Thoracic aorta endothelial cell (primary cell): Measurements from ENCODE around the gene TMEM167B. TPM values are rescaled to one million over a fixed set of nuclear protein-coding genes. Genes with fewer than 3 reads are reported as not detected.

ENCODE experiments used
- small RNA-seq: library from RNA; depleted of rRNA; stranded (forward); fragments of <200 nt; gene quantifications from one replicate; pipeline ENCODE3, GENCODE V24; 2012
- total RNA-seq: library from RNA; depleted of rRNA; stranded (reverse); fragments of >200 nt; gene quantifications from 2 replicates; pipeline ENCODE4 v1.2.3, GENCODE V29; 2012

TMEM167B gene
- 10.8 and 12.8 TPM in 2 replicates for total RNA-seq

DNA sequence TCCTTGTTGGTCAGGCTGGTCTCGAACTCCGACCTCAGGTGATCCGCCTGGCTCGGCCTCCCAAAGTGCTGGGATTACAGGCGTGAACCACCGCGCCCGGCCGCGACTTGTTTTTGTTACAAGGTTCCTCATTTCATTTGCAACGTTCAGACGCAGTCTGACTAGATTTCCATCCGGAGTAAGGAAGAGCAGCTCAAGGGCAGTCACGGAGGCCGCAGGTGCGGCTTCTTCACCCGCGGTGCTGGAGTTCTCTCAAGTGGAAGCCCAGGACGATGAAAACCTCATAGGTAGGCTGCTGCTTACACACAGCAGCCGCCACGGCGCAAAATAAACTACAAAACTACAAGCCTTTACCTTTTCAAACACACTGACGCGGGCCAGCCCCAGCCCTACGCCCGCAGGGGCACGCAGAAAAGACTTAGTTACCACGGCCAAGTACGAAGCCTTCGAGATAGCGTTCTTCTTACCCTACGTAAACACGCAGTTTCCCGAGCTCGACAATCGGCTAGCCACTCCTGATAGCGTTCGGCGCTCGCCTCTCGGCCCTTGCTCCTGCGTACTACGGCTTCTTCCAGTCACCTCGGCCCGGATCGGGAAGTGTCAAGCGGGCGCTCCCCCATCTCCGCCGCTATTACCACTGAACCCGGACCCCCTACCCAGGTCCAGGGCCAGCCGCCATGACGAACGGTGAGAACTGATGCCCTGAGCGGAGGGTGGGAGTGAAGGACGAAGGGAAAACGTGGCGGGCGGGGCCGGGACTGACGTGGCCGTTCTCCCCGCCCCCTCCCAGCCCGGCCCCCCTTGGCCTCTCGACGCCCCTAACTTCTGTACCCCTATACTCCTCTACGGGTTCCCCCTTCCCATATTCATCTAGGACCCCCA is at the start of gene TMEM167B:
Gene TMEM167B (plus strand): TSS at position 569 of the 882 bp plus-strand sequence. CDS start 109 bp downstream, at position 678.

GRCh38 chr1:109041621-109042468 is 48.7 kb upstream of the TMEM167B start, which contains the start of gene WDR47:
Gene WDR47 (minus strand): TSS chr1:109042102. CDS start chr1:109023512, 18,590 bp downstream.

DNA sequence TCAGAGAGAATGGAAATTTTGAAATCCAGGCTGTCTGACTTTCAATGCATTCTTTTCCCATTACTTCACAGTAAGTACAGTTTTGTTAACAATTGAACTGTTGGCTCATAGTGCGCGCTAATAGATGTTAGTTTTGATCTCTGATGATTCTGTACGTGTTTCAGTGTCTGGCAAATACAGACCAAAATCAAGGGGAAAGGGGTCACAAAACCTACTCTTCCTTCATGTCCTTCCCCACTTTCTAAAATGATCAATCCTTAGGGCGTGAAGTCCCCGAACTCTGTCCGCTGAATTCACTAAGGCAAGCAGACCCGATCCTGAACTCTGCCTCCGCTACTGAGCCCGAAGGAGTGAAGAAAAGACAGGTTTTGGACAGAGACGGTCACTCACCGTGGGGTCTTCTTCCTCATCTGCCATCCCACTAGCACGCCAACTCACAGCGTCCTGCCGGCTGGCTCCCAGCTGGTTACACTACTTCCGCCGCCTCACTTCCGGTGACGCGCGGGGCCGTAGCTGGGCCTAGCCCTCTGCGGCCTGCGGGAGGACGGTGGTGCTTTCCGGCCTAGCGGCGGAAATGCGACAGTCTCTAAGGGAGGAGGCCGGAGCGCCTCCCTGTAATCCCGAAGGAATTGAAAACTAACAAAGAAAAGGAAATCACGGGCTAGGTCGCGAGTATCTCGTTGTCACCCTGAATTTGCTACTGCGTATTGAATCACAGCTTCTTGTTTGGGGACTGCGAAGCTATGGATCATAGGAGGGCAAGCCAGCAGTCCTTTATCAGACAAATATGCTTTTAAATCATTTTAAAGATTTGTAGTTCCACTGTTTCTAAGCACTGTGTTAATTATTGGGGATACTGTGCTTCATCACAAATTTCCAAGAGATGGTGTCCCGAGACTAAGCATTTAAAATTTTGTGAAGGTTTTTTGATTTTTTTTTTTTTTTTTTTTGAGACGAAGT is 14.8 kb upstream of the TMEM167B start, which contains the start of gene TAF13:
Gene TAF13 (minus strand): TSS at position 473 of the 960 bp plus-strand sequence. CDS start 56 bp downstream, at position 417.

GRCh38 chr1:109113590-109114341 is 23.2 kb downstream of the TMEM167B start, which contains the start of gene ELAPOR1:
Gene ELAPOR1 (plus strand): TSS chr1:109114115. CDS start chr1:109114184, 69 bp downstream.

Small RNA genes within 50 kb of the gene (small RNA-seq; reads per million reads assigned to genes)
- gene AL356488.2, result not detected

Other genes starting within 250 kb of the TMEM167B start
- not detected in 2 replicates for gene AKNAD1, start 233.7 kb upstream of the TMEM167B start, total RNA-seq
- gene GPSM2, start 213.8 kb upstream of the TMEM167B start, total RNA-seq, result 25.0 and 39.7 TPM in 2 replicates
- gene CLCC1, start 127.3 kb upstream of the TMEM167B start, total RNA-seq, result 31.8 and 36.2 TPM in 2 replicates
- 43.8 and 45.0 TPM in 2 replicates for gene WDR47, start 48.7 kb upstream of the TMEM167B start, total RNA-seq
- gene TAF13, start 14.8 kb upstream of the TMEM167B start, total RNA-seq, result 84.2 and 144 TPM in 2 replicates
- gene ELAPOR1, start 23.4 kb downstream of the TMEM167B start, total RNA-seq, result 0.53 and 1.0 TPM in 2 replicates
- 204 and 210 TPM in 2 replicates for gene SARS1, start 123.2 kb downstream of the TMEM167B start, total RNA-seq
- 0.80 and 1.7 TPM in 2 replicates for gene CELSR2, start 158.8 kb downstream of the TMEM167B start, total RNA-seq
- 16.2 and 25.8 TPM in 2 replicates for gene PSRC1, start 192.4 kb downstream of the TMEM167B start, total RNA-seq
- not detected in 2 replicates for gene MYBPHL, start 216.2 kb downstream of the TMEM167B start, total RNA-seq